ENCODE measurements around the gene BUD23. TPM values are rescaled to one million over a fixed set of nuclear protein-coding genes. Genes with fewer than 3 reads are reported as not detected.

The BUD23 gene
- total and polyA plus RNA-seq, 2 donors (not counting 1 experiment from before 2014, with no cell fraction given), result 62.4 to 63.9 TPM

GRCh38 chr7:73717025-73717807 lies 33.8 kb downstream of the BUD23 start:
- no peaks in the 10 kb centered on the region for H3K36me3 ChIP-seq (replicated peaks in 1 of 2; ENCODE audit: control extremely low read depth in 1 of 2, control insufficient read depth in 1 of 2, extremely low read depth in 1 of 2, insufficient read depth in 2 of 2, low read length in 1 of 2)
- H4K20me1 ChIP-seq (ENCODE audit: control insufficient read depth, insufficient read depth, low read length, poor library complexity, severe bottlenecking), result peaks cover 12% of the 10 kb centered on the region
- peak overlapping the region; percentile 83 for H3K4me3 Mint-ChIP-seq
- H3K9ac ChIP-seq (ENCODE audit: low read length), result no peak overlapping the region
- H3K4me3 ChIP-seq (ENCODE audit: control extremely low read depth in 1 of 5, extremely low read depth in 1 of 5, insufficient read depth in 1 of 5, low read depth in 2 of 5, low read length in 4 of 5), result no peak overlapping the region
- peaks cover 0 to 64% (median 25%) of the 10 kb centered on the region in 4 experiments for H3K27me3 ChIP-seq (replicated peaks in 1 of 4; ENCODE audit: control extremely low read depth in 1 of 4, control insufficient read depth in 3 of 4, insufficient read depth in 4 of 4, low read length in 3 of 4)
- DNase-seq (no peak), ATAC-seq (ENCODE audit: low read depth) (no peak)
- no peak overlapping the region for H2AFZ ChIP-seq (ENCODE audit: insufficient read depth, low read depth, low read length, poor library complexity, severe bottlenecking)
- ChIA-PET POLR2A (interaction anchor here (0.6 to 0.9 kb wide), 2 partner anchors 16 to 34 kb away, joined by 4 to 5 read pairs; partner anchors contain the start of genes BUD23 and DNAJC30), CTCF (interaction anchor here (2.3 kb wide), 1 partner anchor 8 kb away, joined by 8 read pairs; no protein-coding TSS in a partner anchor)
- no peak for TF ChIP-seq EZH2 (IDR thresholded peaks at IDR 0.05; ENCODE audit: borderline replicate concordance, insufficient read depth, low read depth, low read length, poor library complexity, severe bottlenecking)
- no peak for TF ChIP-seq CTCF (IDR thresholded peaks at IDR 0.05)
- WGBS (ENCODE audit: insufficient coverage), result 64% methylated on average over 6 of the region's 13 CpGs
- H3K27ac ChIP-seq (ENCODE audit: low read length in 2 of 2), result no peak overlapping the region
- no peak overlapping the region for H3K27ac Mint-ChIP-seq
- peaks cover 38% of the 10 kb centered on the region for H3K27me3 Mint-ChIP-seq
- peaks cover 0 to 11% (median 0%) of the 10 kb centered on the region in 3 donors for H3K9me3 ChIP-seq (ENCODE audit: control extremely low read depth in 1 of 3, control insufficient read depth in 2 of 3, insufficient read depth in 1 of 3, low read length in 2 of 3)
- peak overlapping the region; percentile 97 for H3K4me2 ChIP-seq (replicated peaks; ENCODE audit: low read depth, low read length, poor library complexity, severe bottlenecking)
- peaks cover 25 to 31% of the 10 kb centered on the region in 2 donors for H3K4me1 ChIP-seq (ENCODE audit: control insufficient read depth in 2 of 2, insufficient read depth in 2 of 2, low read length in 2 of 2)
- no peaks in the 10 kb centered on the region for H3K79me2 ChIP-seq (ENCODE audit: control insufficient read depth, insufficient read depth, low read length)
- no peaks in the 10 kb centered on the region for H3K9me3 Mint-ChIP-seq (ENCODE audit: insufficient read depth)
- intact Hi-C loops (cut with micrococcal nuclease), result loop anchor here (5.0 kb wide), 1 partner anchor 35 kb away; the partner anchor contains the start of genes BUD23 and DNAJC30
- H3K4me1 Mint-ChIP-seq, result peaks cover 20% of the 10 kb centered on the region
